MM.1S (cell line): ENCODE measurements around the gene MMAB.

Source experiments
- DNase-seq: peaks from one replicate; pipeline ENCODE4 v3.0.0-alpha.2; 2015
- H2AFZ ChIP-seq: fragments of 300-600 bp; sonication (generic); 2 replicates; pipeline ENCODE4 v1.6.0; 2016; ENCODE audit warnings: antibody characterized with exemption, low read length
- H3F3A ChIP-seq: fragments of 300-600 bp; sonication (generic); 2 replicates; pipeline ENCODE4 v1.6.1; 2016; ENCODE audit warnings: mild to moderate bottlenecking, antibody characterized with exemption, low read length, moderate library complexity, mixed read lengths; ENCODE audit not compliant: insufficient read depth
- H3K27ac ChIP-seq: fragments of 300-600 bp; sonication (generic); 2 replicates; pipeline ENCODE4 v1.5.1; 2016; ENCODE audit warnings: mild to moderate bottlenecking, low read length
- H3K27me3 ChIP-seq: fragments of 300-600 bp; sonication (generic); replicated peaks from 2 replicates; pipeline ENCODE4 v1.6.0; 2016; ENCODE audit warnings: low read length; ENCODE audit not compliant: insufficient read depth
- H3K36me3 ChIP-seq: fragments of 300-600 bp; sonication (generic); replicated peaks from 2 replicates; pipeline ENCODE4 v1.6.1; 2016; ENCODE audit warnings: mild to moderate bottlenecking, low read length, mixed read lengths; ENCODE audit not compliant: insufficient read depth
- H3K4me1 ChIP-seq: fragments of 300-600 bp; sonication (generic); 2 replicates; pipeline ENCODE4 v1.6.1; 2016; ENCODE audit warnings: low read length, mixed read lengths
- H3K4me2 ChIP-seq: fragments of 300-600 bp; sonication (generic); 2 replicates; pipeline ENCODE4 v1.6.0; 2016; ENCODE audit warnings: low read depth, low read length
- H3K4me3 ChIP-seq: fragments of 300-600 bp; sonication (generic); 2 replicates; pipeline ENCODE4 v1.5.1; 2016; ENCODE audit warnings: low read length, mixed read lengths
- H3K79me2 ChIP-seq: fragments of 300-600 bp; sonication (generic); 2 replicates; pipeline ENCODE4 v1.6.1; 2016; ENCODE audit warnings: mixed run types, low read length, mixed read lengths
- H3K9ac ChIP-seq: fragments of 300-600 bp; sonication (generic); 2 replicates; pipeline ENCODE4 v1.6.1; 2016; ENCODE audit warnings: low read length, mixed read lengths
- H3K9me2 ChIP-seq: fragments of 300-600 bp; sonication (generic); replicated peaks from 2 replicates; pipeline ENCODE4 v1.6.1; 2016; ENCODE audit warnings: mild to moderate bottlenecking, low read length, mixed read lengths; ENCODE audit not compliant: insufficient read depth
- H3K9me3 ChIP-seq: fragments of 300-600 bp; sonication (generic); replicated peaks from 2 replicates; pipeline ENCODE4 v1.6.1; 2016; ENCODE audit warnings: mild to moderate bottlenecking, low read length, mixed read lengths; ENCODE audit not compliant: insufficient read depth
- H4K20me1 ChIP-seq: fragments of 300-600 bp; sonication (generic); 2 replicates; pipeline ENCODE4 v1.6.1; 2016; ENCODE audit warnings: mild to moderate bottlenecking, low read length, moderate library complexity, mixed read lengths; ENCODE audit not compliant: insufficient read depth
- EZH2 ChIP-seq: fragments of 300-600 bp; sonication (generic); optimal IDR thresholded peaks from 2 replicates; pipeline ENCODE3; 2017; ENCODE audit warnings: low read depth, mild to moderate bottlenecking, antibody characterized with exemption, low read length, mixed read lengths
- EZH2phosphoT487 ChIP-seq: fragments of 300-600 bp; sonication (generic); IDR thresholded peaks from 2 replicates; pipeline ENCODE4 v1.6.1; 2018; ENCODE audit warnings: antibody characterized with exemption, low read length
- TF ChIP-seq, protein P1 (sequence below): fragments of 300-600 bp; sonication (generic); IDR thresholded peaks from 2 replicates; pipeline ENCODE4 v1.5.1; 2016; ENCODE audit warnings: antibody characterized with exemption, low read length, mixed read lengths

MMAB gene

DNA sequence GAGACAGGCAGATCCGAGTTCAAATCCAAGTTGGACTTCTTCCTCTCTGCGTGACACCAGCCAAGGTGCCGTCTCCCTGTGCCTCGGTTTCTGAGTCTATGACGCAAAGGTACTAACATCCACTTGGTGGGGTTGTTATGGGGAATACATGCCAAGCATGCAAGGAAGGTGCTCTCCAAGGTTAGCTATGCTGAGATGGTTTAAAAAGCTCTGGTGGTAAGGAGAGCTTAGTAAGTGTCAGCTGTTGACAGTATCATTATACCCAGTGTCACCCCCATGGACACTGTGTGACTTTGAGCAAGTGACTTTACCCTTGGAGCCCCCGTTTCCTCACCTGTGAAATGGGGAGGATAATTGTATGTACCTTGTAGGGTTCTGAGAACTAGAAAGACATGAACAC, 22.2 kb downstream of the MMAB start:
- no peaks in the 10 kb centered on the region for H3F3A ChIP-seq
- H3K9ac ChIP-seq, result no peak overlapping the region
- H3K9me3 ChIP-seq, result no peaks in the 10 kb centered on the region
- TF ChIP-seq EZH2phosphoT487, result no peak
- H3K36me3 ChIP-seq, result no peaks in the 10 kb centered on the region
- H3K4me1 ChIP-seq, result no peaks in the 10 kb centered on the region
- H4K20me1 ChIP-seq, result no peaks in the 10 kb centered on the region
- H3K27ac ChIP-seq, result no peak overlapping the region
- no peak for DNase-seq
- no peak overlapping the region for H2AFZ ChIP-seq
- no peak overlapping the region for H3K4me3 ChIP-seq
- H3K4me2 ChIP-seq, result no peak overlapping the region
- no peaks in the 10 kb centered on the region for H3K79me2 ChIP-seq
- no peaks in the 10 kb centered on the region for H3K27me3 ChIP-seq
- H3K9me2 ChIP-seq, result no peaks in the 10 kb centered on the region

GRCh38 chr12:109550281-109550680, 23.0 kb downstream of the MMAB start:
- H3K36me3 ChIP-seq, result no peaks in the 10 kb centered on the region
- TF ChIP-seq, protein P1, sequence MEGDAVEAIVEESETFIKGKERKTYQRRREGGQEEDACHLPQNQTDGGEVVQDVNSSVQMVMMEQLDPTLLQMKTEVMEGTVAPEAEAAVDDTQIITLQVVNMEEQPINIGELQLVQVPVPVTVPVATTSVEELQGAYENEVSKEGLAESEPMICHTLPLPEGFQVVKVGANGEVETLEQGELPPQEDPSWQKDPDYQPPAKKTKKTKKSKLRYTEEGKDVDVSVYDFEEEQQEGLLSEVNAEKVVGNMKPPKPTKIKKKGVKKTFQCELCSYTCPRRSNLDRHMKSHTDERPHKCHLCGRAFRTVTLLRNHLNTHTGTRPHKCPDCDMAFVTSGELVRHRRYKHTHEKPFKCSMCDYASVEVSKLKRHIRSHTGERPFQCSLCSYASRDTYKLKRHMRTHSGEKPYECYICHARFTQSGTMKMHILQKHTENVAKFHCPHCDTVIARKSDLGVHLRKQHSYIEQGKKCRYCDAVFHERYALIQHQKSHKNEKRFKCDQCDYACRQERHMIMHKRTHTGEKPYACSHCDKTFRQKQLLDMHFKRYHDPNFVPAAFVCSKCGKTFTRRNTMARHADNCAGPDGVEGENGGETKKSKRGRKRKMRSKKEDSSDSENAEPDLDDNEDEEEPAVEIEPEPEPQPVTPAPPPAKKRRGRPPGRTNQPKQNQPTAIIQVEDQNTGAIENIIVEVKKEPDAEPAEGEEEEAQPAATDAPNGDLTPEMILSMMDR, result no peak
- TF ChIP-seq EZH2, result no peak
- TF ChIP-seq EZH2phosphoT487, result no peak
- H3F3A ChIP-seq, result no peaks in the 10 kb centered on the region
- H3K27ac ChIP-seq, result no peak overlapping the region
- no peaks in the 10 kb centered on the region for H3K9me3 ChIP-seq
- H3K9ac ChIP-seq, result no peak overlapping the region
- no peak overlapping the region for H2AFZ ChIP-seq
- H4K20me1 ChIP-seq, result no peaks in the 10 kb centered on the region
- H3K27me3 ChIP-seq, result no peaks in the 10 kb centered on the region
- no peak overlapping the region for H3K4me2 ChIP-seq
- no peak for DNase-seq
- no peaks in the 10 kb centered on the region for H3K9me2 ChIP-seq
- no peaks in the 10 kb centered on the region for H3K4me1 ChIP-seq
- H3K4me3 ChIP-seq, result no peak overlapping the region
- no peaks in the 10 kb centered on the region for H3K79me2 ChIP-seq

GRCh38 chr12:109549613-109550270, 23.6 kb downstream of the MMAB start:
- H3K27ac ChIP-seq, result no peak overlapping the region
- H3K9me3 ChIP-seq, result no peaks in the 10 kb centered on the region
- no peaks in the 10 kb centered on the region for H3K36me3 ChIP-seq
- H3K4me3 ChIP-seq, result no peak overlapping the region
- no peaks in the 10 kb centered on the region for H3K4me1 ChIP-seq
- H2AFZ ChIP-seq, result no peak overlapping the region
- no peaks in the 10 kb centered on the region for H3K27me3 ChIP-seq
- no peak for TF ChIP-seq EZH2
- TF ChIP-seq, protein P1, result no peak
- TF ChIP-seq EZH2phosphoT487, result no peak
- H3F3A ChIP-seq, result no peaks in the 10 kb centered on the region
- H3K79me2 ChIP-seq, result no peaks in the 10 kb centered on the region
- no peaks in the 10 kb centered on the region for H4K20me1 ChIP-seq
- no peak for DNase-seq
- H3K4me2 ChIP-seq, result no peak overlapping the region
- no peak overlapping the region for H3K9ac ChIP-seq
- no peaks in the 10 kb centered on the region for H3K9me2 ChIP-seq

DNA sequence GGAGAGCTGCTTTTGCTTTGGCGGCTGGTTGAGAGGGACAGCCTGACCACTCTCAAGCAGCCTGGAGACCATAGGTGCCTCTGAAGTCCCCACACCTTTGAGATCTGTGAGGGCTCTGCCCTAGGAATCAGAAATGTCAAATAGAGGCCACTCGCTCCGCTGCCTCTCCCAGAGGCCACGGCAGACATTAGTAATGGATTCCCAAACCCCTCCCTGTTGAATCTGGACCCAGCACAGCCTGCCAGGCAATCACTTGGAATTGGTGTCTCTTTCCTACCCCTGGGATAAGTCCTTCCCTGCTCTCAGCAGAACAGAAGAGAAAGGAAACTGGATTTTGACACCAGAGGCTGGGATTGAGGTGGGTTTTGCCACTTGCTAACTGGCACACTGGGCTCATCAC, 25.0 kb downstream of the MMAB start:
- Histone ChIP-seq H3K79me2 (no peaks in the 10 kb centered on the region), H3K4me2 (no peak overlapping the region), H3K9ac (no peak overlapping the region), H3K27ac (no peak overlapping the region), H3K9me3 (no peaks in the 10 kb centered on the region), H3K4me3 (no peak overlapping the region), H3F3A (no peaks in the 10 kb centered on the region), H2AFZ (no peak overlapping the region), H3K27me3 (no peaks in the 10 kb centered on the region), H3K36me3 (no peaks in the 10 kb centered on the region), H3K9me2 (no peaks in the 10 kb centered on the region), H3K4me1 (no peaks in the 10 kb centered on the region), H4K20me1 (no peaks in the 10 kb centered on the region)
- no peak for DNase-seq
- no peak for TF ChIP-seq EZH2phosphoT487
- TF ChIP-seq EZH2, result no peak
- TF ChIP-seq, protein P1, result no peak
